ENCODE results near the gene C16orf74.
A peak's percentile ranks its signal among the peaks of the same experiment; 100 is the strongest.

The C16orf74 gene

DNA sequence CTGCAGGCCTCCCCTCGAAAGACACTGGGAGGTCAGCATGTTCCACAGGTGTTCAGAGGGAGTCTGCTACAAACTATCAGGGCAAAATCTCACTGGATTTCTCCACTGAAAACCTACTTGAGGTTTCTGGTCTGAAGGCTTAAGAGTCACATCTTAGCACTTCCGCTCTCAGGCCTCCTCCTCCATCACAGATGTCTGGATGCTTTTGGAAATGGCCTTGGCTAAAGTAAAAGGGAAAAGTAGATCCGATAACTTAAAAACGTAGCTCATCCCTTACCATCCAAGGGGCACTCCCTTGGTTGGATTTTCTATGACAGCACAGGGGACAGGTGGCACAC lies 76.5 kb downstream of the C16orf74 start:
- no peak for DNase-seq (ENCODE audit: low spot score)

DNA sequence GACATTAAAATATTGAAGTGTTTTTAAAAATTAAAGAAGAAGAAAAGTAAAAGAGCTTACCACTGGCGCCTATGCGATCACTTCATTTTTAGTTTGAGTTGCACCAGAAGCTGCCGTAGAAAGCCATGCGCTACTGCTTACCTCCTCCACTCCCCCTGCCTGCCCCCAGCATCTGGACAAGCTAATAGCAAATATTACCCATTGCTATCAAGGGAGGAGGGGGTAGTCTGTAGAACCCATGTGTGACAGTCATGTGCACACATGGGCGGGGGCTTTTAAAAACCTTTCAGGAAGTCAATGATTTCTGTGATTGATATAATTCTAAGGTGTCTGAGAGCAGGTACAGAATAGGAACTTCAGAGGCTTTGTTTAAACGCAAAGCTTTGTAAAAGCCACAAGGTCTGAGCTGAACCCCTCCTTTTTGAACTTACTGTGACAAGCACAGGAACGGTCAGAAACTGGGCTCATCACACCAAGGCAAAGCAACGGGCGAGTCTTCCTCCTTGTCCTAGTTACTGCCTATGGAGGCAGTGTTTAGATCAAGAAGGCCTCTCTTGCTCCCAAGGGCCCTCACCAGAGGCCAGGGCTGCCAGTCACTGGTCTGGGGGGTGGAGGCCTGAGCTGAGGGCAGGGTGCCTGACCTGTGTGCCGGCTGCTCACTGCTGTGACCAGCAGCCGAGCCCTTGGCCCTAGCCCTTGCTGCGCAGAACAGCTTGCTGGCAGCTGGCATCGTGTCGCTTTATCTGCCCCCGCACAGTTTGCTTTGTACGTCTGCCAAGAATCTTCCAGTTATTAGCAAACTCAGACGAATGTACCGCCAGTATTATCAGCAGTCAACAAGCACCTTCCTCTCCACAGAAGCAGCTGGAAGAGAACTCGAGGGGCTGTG lies 77.1 kb downstream of the C16orf74 start:
- no peak for DNase-seq (ENCODE audit: low spot score)

DNA sequence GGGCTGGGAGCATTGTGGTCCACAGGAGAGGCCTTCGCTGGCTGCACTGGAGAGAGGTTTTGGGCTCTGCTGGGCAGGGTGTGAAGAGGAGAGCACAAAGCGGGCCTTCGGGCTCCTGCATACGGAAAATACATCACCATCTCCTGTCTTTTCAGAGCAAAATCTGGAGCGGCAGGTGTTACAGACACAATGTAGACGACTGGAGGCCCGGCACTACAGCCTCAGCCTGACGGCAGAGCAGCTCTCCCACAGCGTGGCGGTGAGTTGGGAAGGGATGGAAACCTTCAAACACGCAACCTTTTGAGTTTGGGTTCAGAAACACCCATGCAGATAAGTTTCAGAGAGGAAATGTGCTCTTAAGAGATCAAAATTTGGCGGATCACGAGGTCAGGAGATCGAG lies 80.1 kb downstream of the C16orf74 start:
- DNase-seq (ENCODE audit: low spot score), result no peak

GRCh38 chr16:85668676-85669424 lies 82.0 kb downstream of the C16orf74 start:
- DNase-seq (ENCODE audit: low spot score), result no peak

DNA sequence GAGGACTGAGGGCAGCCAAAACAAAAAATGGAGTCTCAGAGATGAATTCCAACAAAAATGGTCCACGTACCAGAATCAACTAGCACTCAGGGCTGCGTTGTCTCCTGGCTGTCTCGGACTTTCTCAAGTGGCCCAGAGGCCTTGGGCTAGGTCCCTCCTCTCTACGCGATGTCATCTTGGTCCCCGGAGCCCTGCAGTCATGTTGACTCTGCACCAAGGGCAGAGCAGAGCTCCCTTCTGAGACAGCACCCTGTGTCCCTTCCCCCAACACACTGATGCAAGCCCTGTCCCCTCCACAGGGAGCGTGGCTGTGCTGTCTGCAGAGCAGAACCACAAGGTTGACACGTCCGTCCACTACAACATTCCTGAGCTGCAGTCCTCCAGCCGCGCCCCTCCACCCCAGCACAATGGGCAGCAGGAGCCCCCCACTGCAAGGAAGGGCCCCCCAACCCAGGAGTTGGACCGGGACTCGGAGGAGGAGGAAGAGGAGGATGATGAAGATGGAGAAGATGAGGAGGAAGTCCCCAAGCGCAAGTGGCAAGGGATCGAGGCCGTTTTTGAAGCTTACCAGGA lies 83.0 kb downstream of the C16orf74 start:
- DNase-seq (ENCODE audit: low spot score), result no peak

DNA sequence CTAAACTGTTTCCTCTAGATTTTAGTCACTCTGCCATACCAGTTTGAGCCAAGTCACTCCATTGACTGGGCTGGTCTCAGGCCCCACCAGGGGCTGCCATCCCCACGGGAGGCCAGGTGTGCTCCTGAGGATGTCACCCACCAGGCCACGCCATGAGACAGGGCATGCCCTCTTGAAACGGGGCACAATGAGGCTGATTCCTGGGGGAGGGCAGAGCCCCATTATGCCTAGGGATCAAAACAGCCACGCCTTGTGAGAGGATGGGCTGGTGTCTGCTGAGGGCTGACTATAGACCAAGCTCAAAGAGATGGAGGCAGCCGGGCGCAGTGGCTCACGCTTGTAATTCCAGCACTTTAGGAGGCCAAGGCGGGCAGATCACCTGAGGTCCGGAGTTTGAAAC lies 83.6 kb downstream of the C16orf74 start:
- no peak for DNase-seq (ENCODE audit: low spot score)

GRCh38 chr16:85665929-85666328 lies 85.0 kb downstream of the C16orf74 start:
- DNase-seq (ENCODE audit: low spot score), result no peak

GRCh38 chr16:85665373-85665740 lies 85.5 kb downstream of the C16orf74 start:
- DNase-seq (ENCODE audit: low spot score), result no peak

DNA sequence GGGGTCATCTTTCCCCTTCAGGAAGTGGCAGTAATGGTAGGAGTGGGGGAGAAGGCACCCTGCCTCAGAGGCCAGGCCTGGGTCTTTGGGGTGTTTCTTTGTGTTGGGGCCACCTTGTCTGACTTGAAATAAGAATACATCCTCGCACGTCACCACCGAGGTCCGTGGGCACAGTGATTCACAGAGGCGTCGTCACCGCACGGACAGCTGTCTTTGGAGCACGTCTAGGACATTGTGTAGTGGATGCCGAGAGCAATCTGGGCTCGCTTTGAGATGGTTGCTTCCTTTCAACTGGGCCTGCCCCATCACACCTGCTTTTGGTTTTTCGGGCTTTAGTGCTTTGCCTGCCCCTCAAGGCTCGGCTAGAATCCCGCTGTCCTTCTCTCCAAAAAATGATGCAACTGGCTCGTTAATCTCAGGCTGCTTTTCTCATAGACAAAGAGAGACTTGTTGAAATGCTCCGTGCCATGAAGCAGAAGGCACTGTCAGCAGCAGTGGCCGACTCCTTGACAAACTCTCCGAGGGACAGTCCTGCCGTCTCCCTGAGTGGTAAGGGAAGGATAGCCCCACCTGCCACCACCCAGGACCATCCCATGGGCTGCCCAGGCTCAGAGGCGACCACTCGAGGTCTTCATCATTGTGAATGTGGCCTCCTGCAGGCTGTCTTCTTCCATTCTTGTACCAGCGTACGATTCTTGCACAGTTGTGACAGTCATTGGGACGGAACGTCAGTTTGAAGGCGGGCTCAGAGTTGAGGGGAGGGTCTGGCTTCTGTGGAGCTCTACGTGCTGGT lies 86.1 kb downstream of the C16orf74 start:
- no peak for DNase-seq (ENCODE audit: low spot score)

DNA sequence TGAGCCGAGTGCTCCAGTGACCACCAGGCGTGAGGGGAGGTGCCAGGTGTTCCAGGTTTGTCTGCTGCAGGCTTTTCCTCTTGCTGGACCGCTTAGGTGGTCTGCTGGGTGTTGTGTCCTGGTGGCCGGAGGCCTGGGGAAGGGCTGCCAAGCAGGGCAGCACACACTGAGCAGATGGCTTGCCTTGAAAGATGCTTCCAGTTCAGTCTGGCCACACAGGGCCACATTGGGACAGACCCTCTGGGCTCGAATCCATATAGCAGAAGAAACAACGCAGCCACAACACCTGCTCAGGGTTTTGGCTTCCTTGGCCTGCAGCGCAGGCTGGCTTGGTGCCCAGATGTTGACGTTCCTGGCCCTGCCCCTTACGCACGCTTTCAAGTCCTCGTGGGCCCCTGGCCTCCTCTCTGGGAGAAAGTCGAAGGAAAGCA lies 87.0 kb downstream of the C16orf74 start:
- no peak for DNase-seq (ENCODE audit: low spot score)

DNA sequence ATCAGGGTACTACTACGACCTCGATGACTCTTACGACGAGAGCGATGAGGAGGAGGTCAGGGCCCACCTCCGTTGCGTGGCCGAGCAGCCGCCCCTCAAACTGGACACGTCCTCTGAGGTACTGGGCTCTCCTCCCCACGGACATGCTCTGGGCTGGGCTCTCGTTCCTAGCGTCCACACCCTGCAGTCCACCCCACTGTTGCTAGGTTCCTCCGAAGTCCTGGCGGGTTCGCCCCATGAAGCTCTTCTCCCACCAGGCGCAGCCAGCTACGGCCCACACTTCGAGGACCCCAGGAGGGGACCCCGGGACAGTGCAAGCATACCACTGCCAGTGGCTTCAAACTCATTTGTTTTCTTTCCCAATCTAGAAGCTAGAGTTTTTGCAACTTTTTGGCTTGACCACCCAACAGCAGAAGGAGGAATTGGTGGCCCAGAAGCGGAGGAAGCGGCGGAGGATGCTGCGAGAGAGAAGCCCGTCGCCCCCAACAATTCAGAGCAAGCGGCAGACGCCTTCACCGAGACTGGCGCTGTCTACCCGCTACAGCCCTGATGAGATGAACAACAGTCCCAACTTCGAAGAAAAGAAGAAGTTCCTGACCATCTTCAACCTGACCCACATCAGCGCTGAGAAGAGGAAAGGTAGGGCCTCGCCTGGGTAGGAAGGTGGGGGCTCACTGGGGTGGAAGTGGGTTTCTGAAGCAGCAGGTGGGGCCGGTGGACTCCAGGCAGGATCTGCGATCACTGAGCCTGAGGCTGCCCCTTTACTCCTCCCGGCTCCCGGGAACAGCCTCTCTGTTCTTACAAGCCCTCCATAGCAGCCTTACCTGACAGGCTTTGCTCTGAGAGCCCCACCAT lies 87.7 kb downstream of the C16orf74 start:
- no peak for DNase-seq (ENCODE audit: low spot score)

- no peak for DNase-seq (ENCODE audit: low spot score)
Observed at GRCh38 chr16:85662482-85662812, 88.4 kb downstream of the C16orf74 start.

DNA sequence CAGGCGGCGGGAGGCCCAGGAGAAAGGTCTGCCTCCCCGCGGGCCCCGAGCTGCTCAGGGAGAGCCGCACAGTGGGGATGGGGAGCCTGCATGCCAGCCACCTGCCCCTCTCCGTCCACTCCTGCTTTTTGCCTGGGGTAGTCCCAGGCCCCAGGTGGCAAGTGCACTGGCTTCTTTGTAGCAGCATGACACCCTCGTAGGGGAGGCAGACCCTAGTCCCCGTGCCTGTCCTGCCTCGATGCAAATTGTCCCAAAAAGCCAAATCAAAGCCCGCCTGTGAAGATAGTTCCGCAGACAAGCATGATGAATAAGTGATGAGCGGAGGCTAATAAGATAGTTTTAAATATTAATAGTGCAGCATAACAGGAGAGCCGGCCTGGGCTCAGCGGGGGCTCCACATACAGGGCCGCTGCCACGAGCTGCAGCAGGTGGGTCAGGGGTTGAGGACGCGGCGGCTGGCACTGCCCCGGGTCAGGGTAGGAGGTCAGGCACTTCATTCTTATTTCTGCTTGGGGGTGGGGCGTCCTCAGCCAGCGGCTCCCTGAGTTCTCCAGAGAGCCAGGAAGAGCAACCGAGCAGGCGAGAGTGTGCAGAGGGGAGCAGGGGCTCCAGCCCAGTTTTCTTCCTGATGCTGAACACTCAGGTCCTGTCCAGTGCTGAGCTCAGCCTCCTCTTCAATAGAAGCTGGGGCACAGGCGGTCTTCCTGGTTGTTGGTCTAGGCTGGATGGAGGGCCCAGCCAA lies 89.0 kb downstream of the C16orf74 start:
- no peak for DNase-seq (ENCODE audit: low spot score)

- DNase-seq (ENCODE audit: low spot score), result no peak
Observed at GRCh38 chr16:85660843-85661739, 89.8 kb downstream of the C16orf74 start.

DNA sequence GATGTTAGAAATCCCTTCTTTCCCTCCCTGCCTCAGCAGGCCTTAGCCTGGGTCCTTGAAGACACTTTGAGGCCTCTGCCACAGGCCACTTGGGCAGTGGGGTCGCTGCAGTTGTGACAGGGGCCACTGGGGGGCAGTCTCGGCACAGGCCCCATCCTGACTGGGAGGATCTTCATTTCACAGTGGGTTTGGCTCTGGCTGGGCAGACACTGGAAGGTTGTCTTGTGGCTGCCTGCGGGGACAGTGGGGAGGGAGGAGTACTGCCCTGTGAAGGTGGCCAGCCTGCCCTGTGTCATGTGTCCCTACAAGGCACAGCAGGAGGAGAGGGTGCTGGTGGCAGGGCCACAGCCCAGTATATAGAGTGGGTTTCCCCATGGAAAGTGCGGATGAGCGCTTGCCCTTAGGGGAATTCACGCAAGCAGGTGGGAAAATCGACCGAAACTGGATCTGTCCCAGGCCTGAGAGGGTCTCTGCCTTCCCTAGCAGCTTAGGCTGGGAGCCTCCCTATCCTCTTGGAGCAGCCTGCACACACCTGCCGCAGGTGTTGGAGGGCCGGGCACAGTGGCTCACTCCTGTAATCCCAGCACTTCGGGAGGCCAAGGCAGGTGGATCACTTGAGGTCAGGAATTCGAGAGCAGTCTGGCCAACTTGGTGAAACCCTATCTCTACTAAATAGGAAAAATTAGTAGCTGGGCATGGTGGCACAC lies 90.9 kb downstream of the C16orf74 start:
- peak; percentile 96 for DNase-seq (ENCODE audit: low spot score)

DNA sequence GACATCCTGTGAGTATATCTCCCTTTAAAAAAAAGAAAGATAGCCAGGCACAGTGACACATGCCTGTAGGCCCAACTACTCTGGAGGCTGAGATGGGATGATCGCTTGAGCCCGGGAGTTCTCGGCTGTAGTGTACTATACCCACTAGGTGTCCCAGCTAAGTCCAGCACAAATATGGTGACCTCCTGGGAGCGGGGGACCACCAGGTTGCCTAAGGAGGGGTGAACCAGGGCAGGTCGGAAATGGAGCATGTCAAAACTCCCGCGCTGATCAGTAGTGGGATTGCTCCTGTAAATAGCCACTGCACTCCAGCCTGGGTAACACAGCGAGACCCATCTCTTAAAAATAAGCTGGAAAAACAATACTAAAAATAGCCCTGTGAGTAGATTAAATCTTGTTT lies 91.6 kb downstream of the C16orf74 start:
- DNase-seq (ENCODE audit: low spot score), result no peak

- no peak for DNase-seq (ENCODE audit: low spot score)
Observed at GRCh38 chr16:85658504-85659326, 92.2 kb downstream of the C16orf74 start.

- no peak for DNase-seq (ENCODE audit: low spot score)
Observed at GRCh38 chr16:85657996-85658395, 92.9 kb downstream of the C16orf74 start.

Data from iPS-NIHi11 (cell line).